Caco-2 (cell line): ENCODE data around the gene CCT8L2. TPM values are rescaled to one million over a fixed set of nuclear protein-coding genes. Genes with fewer than 3 reads are reported as not detected.
"Not testable (repeated sequence)": the region's sequence is repeated elsewhere in the genome, so short reads cannot be mapped to it uniquely, and the experiment has no call there.

Experiments
- BruUV-seq: library from RNA; stranded (reverse); fragments of 400-500 nt; replicated peaks from 2 replicates; lab custom pipeline; 2021; lab: Mats Ljungman, UMichigan
- CTCF ChIA-PET: fragments of 300-600 bp; sonication (Branson Sonifier 250); formaldehyde crosslinking; loops from one replicate; lab custom pipeline; 2022; ENCODE audit warnings: antibody characterized with exemption; lab: Charles Lee
- POLR2A ChIA-PET: fragments of 300-600 bp; sonication (Branson Sonifier 250); formaldehyde crosslinking; loops from one replicate; lab custom pipeline; 2022; ENCODE audit warnings: antibody characterized with exemption; lab: Charles Lee
- DNase-seq, 2 experiments: peaks; one replicate each; pipeline versions ENCODE4 v3.0.0 to v3.0.0-alpha.2; 2020 to 2022
- H3K27me3 ChIP-seq: replicated peaks from 2 replicates; pipeline ENCODE4 v1.6.0; 2011; ENCODE audit warnings: low read length; ENCODE audit not compliant: control insufficient read depth, insufficient read depth
- H3K36me3 ChIP-seq: 2 replicates; pipeline ENCODE4 v1.5.1; 2011; ENCODE audit warnings: low read length; ENCODE audit not compliant: control insufficient read depth, insufficient read depth
- H3K4me1 ChIP-seq: fragments of 250-450 bp; sonication (Bioruptor Pico); 2 replicates; pipeline ENCODE4 v1.5.1; 2020; ENCODE audit warnings: mild to moderate bottlenecking
- H3K4me3 ChIP-seq: 2 replicates; pipeline ENCODE4 v1.5.1; 2011; ENCODE audit warnings: low read depth, mild to moderate bottlenecking, control low read depth, low read length
- H3K9me3 ChIP-seq: fragments of 250-450 bp; sonication (Bioruptor Pico); 2 replicates; pipeline ENCODE4 v1.5.1; 2020; ENCODE audit warnings: mild to moderate bottlenecking, moderate library complexity
- H3K27ac Mint-ChIP-seq: one replicate; pipeline ENCODE4 v1.8.0; 2022; ENCODE audit warnings: mixed read lengths; ENCODE audit not compliant: unreplicated experiment
- H3K27me3 Mint-ChIP-seq: one replicate; pipeline ENCODE4 v1.8.0; 2022; ENCODE audit warnings: mixed read lengths; ENCODE audit not compliant: insufficient read depth, unreplicated experiment
- H3K36me3 Mint-ChIP-seq: one replicate; pipeline ENCODE4 v1.8.0; 2022; ENCODE audit warnings: mild to moderate bottlenecking, mixed read lengths; ENCODE audit not compliant: insufficient read depth, unreplicated experiment
- H3K4me1 Mint-ChIP-seq: one replicate; pipeline ENCODE4 v1.8.0; 2022; ENCODE audit warnings: low read depth, mixed read lengths; ENCODE audit not compliant: unreplicated experiment
- H3K4me3 Mint-ChIP-seq: one replicate; pipeline ENCODE4 v1.8.0; 2022; ENCODE audit warnings: mild to moderate bottlenecking, moderate library complexity, mixed read lengths; ENCODE audit not compliant: unreplicated experiment
- H3K9me3 Mint-ChIP-seq: one replicate; pipeline ENCODE4 v1.8.0; 2022; ENCODE audit warnings: mixed read lengths; ENCODE audit not compliant: unreplicated experiment
- CTCF ChIP-seq, 2 experiments: fragments of 200-600 bp in 1 of 2; IDR thresholded peaks; 1 replicate in 1 of 2; 2 replicates in 1 of 2; pipeline versions ENCODE4 v1.5.1 to v1.8.0; 2011 to 2022; ENCODE audit warnings: antibody characterized with exemption in 1 of 2, control low read depth in 1 of 2, inconsistent platforms in 1 of 2, low read depth in 1 of 2, low read length in 1 of 2, mild to moderate bottlenecking in 1 of 2, moderate library complexity in 1 of 2; ENCODE audit not compliant: insufficient read depth in 1 of 2, severe bottlenecking in 1 of 2, unreplicated experiment in 1 of 2
- intact Hi-C: fragments of 100-400 bp; cut with micrococcal nuclease; formaldehyde crosslinking; loops from one replicate; pipeline ENCODE4 v1.10.0; 2022; ENCODE audit not compliant: unreplicated experiment
- total RNA-seq: library from RNA; stranded (reverse); gene quantifications from 2 replicates; pipeline ENCODE4 v1.2.3, GENCODE V29; 2022

The CCT8L2 gene
- total RNA-seq, 1 experiment from 2014 or later = not detected

- H3K4me3 Mint-ChIP-seq, H3K9me3 ChIP-seq, H3K4me1 ChIP-seq, intact Hi-C loops, H3K36me3 ChIP-seq, H3K4me3 ChIP-seq, DNase-seq, BruUV-seq, H3K27me3 Mint-ChIP-seq, H3K9me3 Mint-ChIP-seq, H3K27ac Mint-ChIP-seq, H3K27me3 ChIP-seq, H3K36me3 Mint-ChIP-seq, H3K4me1 Mint-ChIP-seq, POLR2A ChIA-PET, CTCF ChIA-PET: not testable (repeated sequence)
Measured at GRCh38 chr22:16603770-16604242, 11.2 kb upstream of the CCT8L2 start.

GRCh38 chr22:16603448-16603768, 10.8 kb upstream of the CCT8L2 start:
- Mint-ChIP-seq H3K4me1 (no peaks in the 10 kb centered on the region), H3K27me3 (no peaks in the 10 kb centered on the region), H3K9me3 (no peaks in the 10 kb centered on the region), H3K27ac (no peak overlapping the region), H3K4me3 (no peak overlapping the region), H3K36me3 (no peaks in the 10 kb centered on the region)
- H3K27me3 ChIP-seq = no peaks in the 10 kb centered on the region
- no peaks in the 10 kb centered on the region for H3K9me3 ChIP-seq
- DNase-seq = no peak
- H3K4me1 ChIP-seq = no peaks in the 10 kb centered on the region
- no peak for TF ChIP-seq CTCF (IDR thresholded peaks at IDR 0.05; ENCODE audit: insufficient read depth in 1 of 2, low read depth in 1 of 2, low read length in 1 of 2, severe bottlenecking in 1 of 2, unreplicated experiment in 1 of 2)
- no peaks in the 10 kb centered on the region for H3K36me3 ChIP-seq
- intact Hi-C loops = no loop called here
- no TSS peak for BruUV-seq
- POLR2A ChIA-PET = no interaction called here
- CTCF ChIA-PET = no interaction called here
- no peak overlapping the region for H3K4me3 ChIP-seq

- H3K27me3 Mint-ChIP-seq, H3K4me1 Mint-ChIP-seq, POLR2A ChIA-PET, H3K9me3 ChIP-seq, DNase-seq, H3K27me3 ChIP-seq, BruUV-seq, H3K4me3 ChIP-seq, H3K9me3 Mint-ChIP-seq, CTCF ChIA-PET, H3K4me3 Mint-ChIP-seq, H3K36me3 Mint-ChIP-seq, H3K4me1 ChIP-seq, H3K27ac Mint-ChIP-seq, intact Hi-C loops, H3K36me3 ChIP-seq: not testable (repeated sequence)
Measured at GRCh38 chr22:16602728-16603447, 10.3 kb upstream of the CCT8L2 start.

GRCh38 chr22:16602224-16602727, 9.7 kb upstream of the CCT8L2 start:
- H3K9me3 Mint-ChIP-seq, DNase-seq, intact Hi-C loops, H3K4me1 ChIP-seq, POLR2A ChIA-PET, H3K27ac Mint-ChIP-seq, H3K4me3 ChIP-seq, H3K9me3 ChIP-seq, H3K4me1 Mint-ChIP-seq, BruUV-seq, H3K36me3 ChIP-seq, H3K27me3 Mint-ChIP-seq, H3K27me3 ChIP-seq, CTCF ChIA-PET, H3K4me3 Mint-ChIP-seq, H3K36me3 Mint-ChIP-seq: not testable (repeated sequence)
